Pancreas (tissue), 10 donors: ENCODE results near the gene ADAMTS6. TPM values are rescaled to one million over a fixed set of nuclear protein-coding genes. Genes with fewer than 3 reads are reported as not detected.
"Not testable (repeated sequence)": the region's sequence is repeated elsewhere in the genome, so short reads cannot be mapped to it uniquely, and the experiment has no call there.

ENCODE experiments used
- ATAC-seq, 4 donors: fragments of 200-7000 bp; cut with Tn5 transposase; one replicate each; pipeline versions ENCODE4 v1.8.0 to v1.9.1; 2020; ENCODE audit warnings: mild to moderate bottlenecking in 4 of 4, moderate library complexity in 4 of 4
- DNase-seq, 6 donors: peaks; one replicate each; pipeline ENCODE4 v3.0.0-alpha.2; 2020
- FAIRE-seq: peaks from 2 replicates; lab custom pipeline; 2012; peaks lifted over from hg19 to GRCh38; lab: Jason Lieb, UNC
- H3K27ac ChIP-seq, 4 donors: fragments of 200-600 bp; sonication (generic); 1 replicate in 3 of 4; 2 replicates in 1 of 4; pipeline versions ENCODE4 v1.5.0 to v1.8.0; 2020
- H3K27me3 ChIP-seq, 4 donors: fragments of 200-600 bp; one replicate each; pipeline ENCODE4 v1.8.0; 2021
- H3K36me3 ChIP-seq, 3 donors: fragments of 200-600 bp; sonication (generic) in 1 of 3; one replicate each; pipeline versions ENCODE4 v1.5.0 to v1.8.0; 2020 to 2021
- H3K4me1 ChIP-seq, 3 donors: fragments of 200-600 bp; one replicate each; pipeline ENCODE4 v1.8.0; 2021
- H3K4me3 ChIP-seq, 4 donors: fragments of 200-600 bp; sonication (generic) in 2 of 4; one replicate each; pipeline versions ENCODE4 v1.5.0 to v1.8.0; 2020 to 2021
- H3K9me3 ChIP-seq, 4 donors: fragments of 200-600 bp; one replicate each; pipeline ENCODE4 v1.8.0; 2021
- WGBS, 2 donors: extraction: QIAGEN DNeasy Blood & Tissue Kit; methylation state at CpG; one replicate each; pipeline ENCODE4 v1.1.7; 2013; 5-methylcytosine and 5-hydroxymethylcytosine counted together
- intact Hi-C, 3 donors: fragments of 100-400 bp; cut with DNase I; formaldehyde crosslinking; loops; one replicate each; pipeline versions ENCODE4 v1.11.1 to v1.14.2; 2022
- polyA plus RNA-seq, 2 donors: library from polyadenylated mRNA; stranded (reverse); fragments of 200-250 nt; gene quantifications; one replicate each; pipeline ENCODE4 v1.2.3, GENCODE V29; 2013
- total RNA-seq, 6 donors: library from RNA; stranded (reverse); fragmentation: NEBNext Ultra II Directional in 4 of 6; extraction: Animal tissue kit (Norgen Biotek cat#: 25700) in 4 of 6; gene quantifications; one replicate each; pipeline versions ENCODE4 v1.2.1 to v1.2.4, GENCODE V29; 2021 to 2023
- TF ChIP-seq, protein P1 (sequence below), 4 donors: fragments of 200-600 bp; sonication (generic) in 3 of 4; IDR thresholded peaks; one replicate each; pipeline versions ENCODE4 v1.5.0 to v1.8.0; 2021; ENCODE audit warnings: antibody characterized with exemption in 4 of 4
- donor health status: healthy with polysubstance abuse.
- donor health status: DM: no; HTN: no; CAD: no; lungs with moderate emphysema.
- donor health status: DM: no; HTN: no; CAD: no.
- donor health status: control.
- donor health status: control.
- donor health status: Bipolar disorder and iron deficiency.
- donor health status: DM: yes; HTN: yes; CAD: no.
- donor health status: DM: no; HTN: no; CAD: no.
- donor health status: DM: no; HTN: no; CAD: no.
- donor health status: DM: yes; HTN: yes; CAD: no.

The ADAMTS6 gene
- total and polyA plus RNA-seq, 8 donors, result 0.14 to 0.70 (median 0.30) TPM

DNA sequence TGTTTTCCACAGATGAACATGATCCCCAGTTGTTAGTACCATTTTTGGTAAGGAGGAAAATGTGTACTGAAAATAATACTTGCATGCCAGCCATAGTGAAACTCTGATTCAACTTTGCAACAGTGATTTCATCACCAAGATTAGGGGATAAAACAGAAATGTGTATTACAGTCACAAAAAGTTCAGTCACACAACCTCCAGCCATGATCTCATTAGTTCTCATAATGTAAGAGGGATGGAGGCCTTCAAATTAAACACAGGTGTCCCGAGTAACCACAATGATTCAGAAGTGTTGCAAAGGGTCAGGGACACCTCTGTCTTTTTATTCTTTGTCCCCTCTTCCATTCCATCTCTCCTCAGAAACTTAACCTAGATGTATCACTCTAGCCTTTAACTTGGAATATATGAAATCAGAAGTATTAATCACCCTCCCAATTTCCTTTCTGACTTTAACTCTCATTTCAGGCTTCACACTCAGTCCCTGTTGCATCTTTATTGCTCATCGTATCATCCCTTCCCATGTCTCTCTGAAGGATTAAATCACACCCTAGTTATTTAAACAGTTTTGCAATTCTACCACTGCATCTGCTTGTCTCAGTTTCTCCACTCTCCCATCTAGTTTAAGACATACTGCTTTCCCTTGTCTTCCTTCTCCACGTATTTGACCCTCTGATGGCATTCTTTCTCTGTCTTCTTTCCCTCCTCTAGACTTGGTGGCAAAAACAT is 291.2 kb downstream of the ADAMTS6 start:
- TF ChIP-seq, protein P1, sequence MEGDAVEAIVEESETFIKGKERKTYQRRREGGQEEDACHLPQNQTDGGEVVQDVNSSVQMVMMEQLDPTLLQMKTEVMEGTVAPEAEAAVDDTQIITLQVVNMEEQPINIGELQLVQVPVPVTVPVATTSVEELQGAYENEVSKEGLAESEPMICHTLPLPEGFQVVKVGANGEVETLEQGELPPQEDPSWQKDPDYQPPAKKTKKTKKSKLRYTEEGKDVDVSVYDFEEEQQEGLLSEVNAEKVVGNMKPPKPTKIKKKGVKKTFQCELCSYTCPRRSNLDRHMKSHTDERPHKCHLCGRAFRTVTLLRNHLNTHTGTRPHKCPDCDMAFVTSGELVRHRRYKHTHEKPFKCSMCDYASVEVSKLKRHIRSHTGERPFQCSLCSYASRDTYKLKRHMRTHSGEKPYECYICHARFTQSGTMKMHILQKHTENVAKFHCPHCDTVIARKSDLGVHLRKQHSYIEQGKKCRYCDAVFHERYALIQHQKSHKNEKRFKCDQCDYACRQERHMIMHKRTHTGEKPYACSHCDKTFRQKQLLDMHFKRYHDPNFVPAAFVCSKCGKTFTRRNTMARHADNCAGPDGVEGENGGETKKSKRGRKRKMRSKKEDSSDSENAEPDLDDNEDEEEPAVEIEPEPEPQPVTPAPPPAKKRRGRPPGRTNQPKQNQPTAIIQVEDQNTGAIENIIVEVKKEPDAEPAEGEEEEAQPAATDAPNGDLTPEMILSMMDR (IDR thresholded peaks at IDR 0.05), result no peak
- H3K27ac ChIP-seq, result no peak overlapping the region
- ATAC-seq (peak in 1 of 4 donors; percentile 35), DNase-seq (no peak), FAIRE-seq (no peak)
- H3K27me3 ChIP-seq, result no peaks in the 10 kb centered on the region
- no peaks in the 10 kb centered on the region for H3K36me3 ChIP-seq
- no peaks in the 10 kb centered on the region for H3K9me3 ChIP-seq
- WGBS, 2 donors, result 55 to 69% methylated on average over 3 of the region's 3 CpGs
- intact Hi-C loops, result no loop called here
- no peaks in the 10 kb centered on the region for H3K4me1 ChIP-seq
- H3K4me3 ChIP-seq, result no peak overlapping the region

DNA sequence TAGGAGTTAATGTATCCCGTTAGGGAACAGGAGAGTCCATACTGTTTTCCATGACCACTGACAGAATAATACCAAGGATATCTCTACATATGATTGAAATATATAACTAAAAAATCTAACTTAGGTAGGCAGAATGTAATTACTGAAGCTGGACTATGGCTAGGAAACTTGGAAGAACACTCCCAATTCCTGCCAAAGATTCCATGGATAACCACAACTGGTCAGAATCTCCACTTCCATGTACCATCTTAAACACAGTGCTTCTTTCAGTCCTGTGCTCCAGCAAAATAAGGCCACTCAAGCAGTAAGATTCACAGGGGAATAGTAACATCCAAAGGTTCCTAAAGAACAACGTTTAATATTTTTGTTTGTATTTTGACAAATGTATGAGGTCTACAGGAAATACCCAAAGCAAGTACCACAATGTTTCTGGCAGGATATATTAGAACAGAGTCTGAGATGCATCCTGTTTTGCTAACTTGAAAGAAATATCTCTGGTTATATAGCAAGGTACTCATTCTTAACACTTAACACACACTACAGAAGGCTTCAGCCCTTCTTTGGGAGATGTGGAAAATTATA is 295.0 kb downstream of the ADAMTS6 start:
- DNase-seq (no peak), FAIRE-seq (no peak), ATAC-seq (no peak)
- H3K4me3 ChIP-seq, result no peak overlapping the region
- H3K9me3 ChIP-seq, result no peaks in the 10 kb centered on the region
- H3K4me1 ChIP-seq, result no peaks in the 10 kb centered on the region
- peaks cover 0 to 2% (median 0%) of the 10 kb centered on the region in 4 donors for H3K27me3 ChIP-seq
- TF ChIP-seq, protein P1 (IDR thresholded peaks at IDR 0.05), result no peak
- intact Hi-C loops, result no loop called here
- 56 to 72% methylated on average over 2 of the region's 2 CpGs for WGBS, 2 donors
- no peak overlapping the region for H3K27ac ChIP-seq
- no peaks in the 10 kb centered on the region for H3K36me3 ChIP-seq

DNA sequence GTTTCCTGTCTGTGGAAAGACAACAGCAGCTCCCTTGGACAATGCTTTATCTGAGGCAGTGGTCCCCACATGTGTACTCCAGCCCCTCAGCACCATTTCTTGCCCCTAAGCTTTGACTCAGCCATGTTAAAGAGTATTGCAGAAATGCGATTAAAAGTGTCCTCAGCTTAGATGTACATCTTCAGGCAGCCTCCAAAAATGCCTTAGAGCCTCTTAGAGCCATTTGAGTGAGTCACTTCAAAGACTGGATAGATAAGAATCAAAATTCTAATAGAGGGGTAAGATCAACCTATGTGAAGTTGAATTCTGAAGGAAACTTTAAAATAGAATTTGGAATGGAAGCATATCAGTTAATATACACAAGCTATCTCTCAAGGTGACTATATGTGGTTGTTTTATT is 296.3 kb downstream of the ADAMTS6 start:
- TF ChIP-seq, protein P1 (IDR thresholded peaks at IDR 0.05), result no peak
- no peaks in the 10 kb centered on the region for H3K36me3 ChIP-seq
- DNase-seq (no peak), FAIRE-seq (no peak), ATAC-seq (no peak)
- H3K4me3 ChIP-seq, result no peak overlapping the region
- peaks cover 0 to 2% (median 0%) of the 10 kb centered on the region in 4 donors for H3K27me3 ChIP-seq
- H3K4me1 ChIP-seq, result no peaks in the 10 kb centered on the region
- H3K9me3 ChIP-seq, result no peaks in the 10 kb centered on the region
- intact Hi-C loops, result no loop called here
- no peak overlapping the region for H3K27ac ChIP-seq
- 79 to 88% methylated on average over 1 of the region's 1 CpG for WGBS, 2 donors

DNA sequence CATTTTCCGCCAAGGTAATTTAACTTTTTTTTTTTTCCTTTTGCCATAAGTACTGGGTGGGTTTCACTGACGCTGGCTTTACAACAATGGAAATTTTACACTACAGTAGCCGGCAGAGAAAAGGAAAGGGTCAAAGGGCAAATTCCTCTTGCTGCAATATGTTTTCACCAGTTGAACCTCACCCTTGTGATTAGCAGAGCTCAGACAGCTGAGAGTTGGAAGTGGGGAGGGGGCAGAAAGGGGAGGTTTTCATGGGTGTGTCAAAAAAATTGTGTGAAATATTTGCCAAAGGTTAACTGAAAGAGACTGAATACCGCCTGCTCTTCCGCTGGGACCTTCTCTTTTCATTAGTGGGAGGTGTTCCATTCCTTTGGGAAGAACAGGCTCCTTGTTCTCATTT is 296.9 kb downstream of the ADAMTS6 start:
- DNase-seq (no peak), ATAC-seq (no peak), FAIRE-seq (no peak)
- H3K4me3 ChIP-seq, result no peak overlapping the region
- peaks cover 0 to 2% (median 0%) of the 10 kb centered on the region in 4 donors for H3K27me3 ChIP-seq
- no peaks in the 10 kb centered on the region for H3K9me3 ChIP-seq
- intact Hi-C loops, result no loop called here
- 59 to 66% methylated on average over 5 of the region's 5 CpGs for WGBS, 2 donors
- no peaks in the 10 kb centered on the region for H3K36me3 ChIP-seq
- H3K27ac ChIP-seq, result no peak overlapping the region
- TF ChIP-seq, protein P1 (IDR thresholded peaks at IDR 0.05), result no peak
- no peaks in the 10 kb centered on the region for H3K4me1 ChIP-seq

DNA sequence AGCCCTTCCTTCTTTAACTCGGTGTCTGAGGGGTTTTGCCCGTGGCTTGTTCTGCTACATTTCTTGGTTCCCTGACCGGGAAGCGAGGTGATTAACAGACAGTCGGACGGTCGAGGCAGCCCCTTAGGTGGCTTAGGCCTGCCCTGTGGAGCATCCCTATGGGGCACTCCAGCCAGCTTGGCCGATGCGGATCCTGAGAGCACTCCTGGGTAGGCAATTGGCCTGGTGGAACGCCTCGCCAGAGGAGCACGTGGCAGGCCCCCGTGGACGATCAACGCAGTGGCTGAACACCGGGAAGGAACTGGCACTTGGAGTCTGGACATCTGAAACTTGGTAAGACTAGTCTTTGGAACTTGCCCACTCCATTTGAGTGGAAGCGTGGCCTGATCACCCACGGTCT is 307.5 kb downstream of the ADAMTS6 start:
- 88 to 94% methylated on average over 18 of the region's 18 CpGs for WGBS, 2 donors
- H3K4me1 ChIP-seq, H3K9me3 ChIP-seq, H3K27me3 ChIP-seq, intact Hi-C loops, H3K27ac ChIP-seq, H3K36me3 ChIP-seq, ATAC-seq, H3K4me3 ChIP-seq, FAIRE-seq: not testable (repeated sequence)
- DNase-seq, result peak in 1 of 6 donors; percentile 48
